HG03135 (cell line): ENCODE measurements around the gene NOL8.

Source experiments
- ATAC-seq: cut with Tn5 transposase; IDR thresholded peaks from one replicate; pipeline ENCODE4 v1.9.1; 2021; ENCODE audit warnings: mild to moderate bottlenecking, moderate library complexity; ENCODE audit not compliant: unreplicated experiment

Gene NOL8

GRCh38 chr9:92325269-92325990 lies at the start of gene NOL8, which contains the start of gene CENPP:
Gene NOL8 (minus strand): TSS chr9:92325350. CDS start chr9:92324161, 1,189 bp downstream.
Gene CENPP (plus strand): TSS chr9:92325953.
- ATAC-seq, result peak; percentile 91

DNA sequence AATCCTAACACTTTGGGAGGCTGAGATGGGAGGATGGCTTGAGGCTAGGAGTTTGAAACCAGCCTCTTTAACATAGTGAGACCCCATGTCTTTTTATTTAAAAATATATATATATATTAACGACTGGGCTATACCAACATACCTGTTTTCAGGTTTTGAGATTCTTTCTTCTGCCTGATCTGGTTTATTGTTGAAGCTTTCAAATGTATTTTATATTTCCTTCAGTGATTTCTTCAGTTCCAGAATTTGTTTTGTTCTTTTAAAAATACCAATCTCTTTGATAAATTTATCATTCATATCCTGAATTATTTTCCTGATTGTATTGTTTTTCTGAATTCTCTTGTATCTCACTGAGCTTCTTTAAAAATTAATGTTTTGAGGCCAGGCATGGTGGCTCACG lies 48.0 kb upstream of the NOL8 start:
- ATAC-seq, result no peak

DNA sequence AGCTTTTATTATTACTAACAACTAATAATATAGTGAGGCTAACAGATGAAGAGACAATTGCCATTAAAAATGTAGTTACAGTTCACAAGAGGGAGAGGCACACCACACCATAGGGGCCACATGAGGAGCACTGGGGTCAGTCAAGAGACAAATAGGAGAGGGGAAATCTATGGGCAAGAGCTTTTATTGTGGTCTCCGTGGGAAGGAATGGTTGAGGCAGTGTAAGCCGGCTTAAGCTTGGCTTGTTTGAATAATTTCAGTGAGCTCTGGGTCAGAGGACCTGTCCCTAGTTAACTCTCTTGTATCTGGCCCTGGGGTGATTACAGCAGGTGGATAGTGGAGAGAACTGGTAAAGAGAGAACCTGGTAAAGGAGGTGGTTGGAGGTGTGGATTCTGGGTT lies 43.9 kb upstream of the NOL8 start:
- ATAC-seq, result no peak

DNA sequence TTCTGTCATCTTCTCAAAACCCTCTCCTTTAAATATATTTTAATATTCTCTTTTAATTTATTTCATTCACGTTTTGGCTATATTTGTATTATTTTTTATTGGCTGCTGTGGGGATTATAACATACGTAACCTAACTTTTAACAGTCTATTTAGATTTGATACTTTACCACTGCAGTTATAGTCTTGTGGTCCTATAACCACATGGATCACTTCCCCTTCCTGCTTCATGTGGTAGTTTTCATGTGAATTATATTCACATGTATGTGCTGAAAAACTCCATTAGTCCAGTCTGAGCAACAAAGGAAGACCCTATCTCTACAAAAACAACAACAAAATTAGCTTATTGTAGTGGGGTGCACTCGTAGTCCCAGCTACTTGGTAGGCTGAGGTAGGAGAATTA lies 34.9 kb upstream of the NOL8 start:
- ATAC-seq, result no peak

- ATAC-seq, result no peak
Measured at GRCh38 chr9:92359394-92359995, 34.3 kb upstream of the NOL8 start.

- no peak for ATAC-seq
Measured at GRCh38 chr9:92353051-92353450, 27.9 kb upstream of the NOL8 start.

- ATAC-seq, result no peak
Measured at GRCh38 chr9:92350740-92351133, 25.6 kb upstream of the NOL8 start.

GRCh38 chr9:92349771-92350739 lies 24.9 kb upstream of the NOL8 start:
- no peak for ATAC-seq

DNA sequence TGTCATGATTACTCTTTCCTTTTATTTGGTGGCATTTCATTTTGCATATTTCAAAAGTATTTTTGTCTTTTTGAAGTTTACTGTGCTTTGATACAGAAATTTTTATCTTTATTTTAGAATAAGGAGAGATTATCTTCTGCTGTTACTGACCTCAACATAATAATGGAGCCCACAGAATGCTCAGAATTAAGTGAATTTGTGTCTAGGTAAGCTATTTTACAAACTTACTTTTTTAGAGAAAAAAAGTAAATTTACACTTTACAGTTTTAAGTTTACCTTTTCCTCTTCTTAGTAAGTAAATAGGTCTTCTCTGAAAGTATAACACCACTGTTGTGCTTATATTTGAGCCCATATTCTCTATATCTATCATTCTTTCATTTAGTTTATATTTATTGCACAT lies 20.4 kb upstream of the NOL8 start:
- no peak for ATAC-seq

- ATAC-seq, result no peak
Measured at GRCh38 chr9:92342825-92343488, 17.8 kb upstream of the NOL8 start.

- ATAC-seq, result no peak
Measured at GRCh38 chr9:92341578-92341977, 16.4 kb upstream of the NOL8 start.

DNA sequence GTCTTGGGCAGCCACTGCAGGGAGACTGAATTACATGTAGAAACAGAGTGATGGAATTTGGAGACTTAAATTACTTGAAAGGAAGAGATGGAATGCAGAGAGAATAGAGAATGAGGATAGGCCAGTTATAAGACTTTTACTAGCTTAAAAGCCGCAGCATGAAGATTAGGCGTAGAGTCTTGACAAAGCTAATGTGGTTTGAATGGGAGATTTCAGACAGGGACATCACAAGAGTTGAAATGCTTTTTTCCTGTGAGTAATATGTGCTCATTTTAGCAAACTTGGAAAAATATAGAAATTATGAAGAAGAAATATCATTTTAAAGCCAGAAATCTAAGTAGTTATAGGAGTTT lies 8.1 kb upstream of the NOL8 start:
- ATAC-seq, result no peak

DNA sequence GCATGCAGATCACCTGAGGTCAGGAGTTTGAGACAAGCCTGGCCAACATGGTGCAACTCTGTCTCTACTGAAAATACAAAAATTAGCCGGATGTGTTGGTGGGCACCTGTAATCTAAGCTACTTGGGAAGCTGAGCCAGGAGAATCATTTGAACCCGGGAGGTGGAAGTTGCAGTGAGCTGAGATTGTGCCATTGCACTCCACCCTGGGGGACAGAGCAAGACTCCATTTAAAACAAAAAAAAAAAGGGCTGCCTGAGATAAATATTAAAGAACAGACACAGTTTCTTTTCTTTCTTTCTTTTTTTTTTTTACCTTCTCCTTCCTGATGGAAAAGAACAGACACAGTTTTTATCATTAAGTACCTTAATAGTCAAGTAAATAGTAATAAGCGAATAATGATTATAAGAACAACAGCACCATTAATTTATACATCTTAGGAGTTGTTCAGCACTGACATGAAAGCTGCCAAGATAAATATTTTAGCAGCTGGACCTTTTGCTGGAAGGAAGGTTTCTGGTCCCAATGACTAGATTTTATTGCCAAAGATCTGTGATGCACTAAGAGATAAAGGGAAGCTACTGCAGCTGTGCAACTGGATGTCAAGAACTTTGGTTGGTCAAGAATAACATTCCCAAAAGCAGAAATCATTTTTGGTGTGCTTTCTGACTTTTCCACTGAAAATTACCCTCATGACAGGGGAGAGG lies 7.6 kb upstream of the NOL8 start:
- ATAC-seq, result no peak

- ATAC-seq, result no peak
Measured at GRCh38 chr9:92328225-92328624, 3.1 kb upstream of the NOL8 start.

DNA sequence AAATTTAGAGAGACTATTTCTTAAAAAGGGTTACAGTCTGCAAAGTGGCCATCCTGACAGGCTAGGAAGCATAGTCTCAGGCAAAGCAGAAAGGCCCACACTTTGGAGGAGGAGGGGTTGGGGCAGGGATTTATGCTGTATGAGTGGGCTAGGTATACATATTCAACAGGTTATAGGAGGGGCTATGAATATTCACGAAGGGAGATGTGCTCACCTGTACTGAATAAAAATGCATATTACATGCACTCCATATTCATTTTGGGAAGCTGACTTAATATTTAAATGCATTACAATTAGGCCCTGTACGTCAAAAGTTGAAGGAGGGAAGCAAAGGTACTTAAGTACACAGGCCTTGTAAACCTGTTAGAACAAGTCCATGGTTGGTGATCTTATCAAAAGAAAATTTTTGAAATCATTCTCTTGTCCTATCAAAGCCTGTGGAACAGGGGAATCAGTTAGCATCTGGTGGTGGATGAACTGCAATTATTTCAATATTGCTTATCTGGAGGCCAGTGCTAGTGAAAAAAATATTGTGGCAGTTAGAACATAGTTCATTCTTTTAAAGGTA lies 2.2 kb upstream of the NOL8 start:
- no peak for ATAC-seq

GRCh38 chr9:92325991-92326500 lies 896 bp upstream of the NOL8 start:
- ATAC-seq, result no peak

GRCh38 chr9:92324889-92325268 lies 271 bp downstream of the NOL8 start:
- peak; percentile 13 for ATAC-seq

- no peak for ATAC-seq
Measured at GRCh38 chr9:92324431-92324830, 719 bp downstream of the NOL8 start.

DNA sequence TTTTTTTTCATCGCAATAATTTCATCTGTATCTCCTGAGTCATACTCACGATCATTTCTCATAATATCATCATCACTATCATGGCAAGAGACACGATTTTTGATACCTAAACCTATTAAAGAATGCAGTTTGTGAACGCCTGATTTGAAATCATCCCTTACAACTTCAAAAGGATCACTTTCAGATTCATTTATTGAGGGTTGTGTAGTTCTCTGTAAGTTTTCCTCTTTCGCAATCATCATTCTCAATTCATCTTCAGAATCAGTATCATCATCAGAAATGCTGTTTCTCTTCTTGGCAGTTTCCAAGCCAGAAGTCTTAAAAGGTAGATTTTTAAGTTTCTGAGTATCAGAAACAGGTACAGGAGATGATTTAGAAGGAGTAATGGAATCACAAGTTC lies 9.7 kb downstream of the NOL8 start:
- ATAC-seq, result no peak

DNA sequence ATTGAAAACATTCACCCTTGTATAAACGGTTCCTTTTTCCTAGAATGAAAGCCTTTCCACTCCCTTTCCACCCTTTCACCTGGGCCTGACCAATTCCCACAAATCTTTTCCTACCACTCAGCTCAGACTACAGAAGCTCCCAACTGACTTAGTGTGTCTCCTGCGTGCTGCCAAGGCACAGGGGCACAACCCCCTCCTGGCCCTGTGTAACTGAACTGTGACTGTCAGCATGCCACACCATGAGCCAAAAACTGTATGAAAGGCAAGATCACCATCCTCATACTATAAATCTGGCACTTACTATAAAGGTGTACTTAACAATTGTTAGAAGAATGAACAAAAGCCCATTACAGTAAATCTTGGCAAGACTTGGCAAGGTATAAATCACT lies 11.5 kb downstream of the NOL8 start:
- ATAC-seq, result no peak
